Esophagus (tissue), 2 donors: ENCODE results near the gene PALM. TPM values are rescaled to one million over a fixed set of nuclear protein-coding genes. Genes with fewer than 3 reads are reported as not detected.
"Not testable (repeated sequence)": the region's sequence is repeated elsewhere in the genome, so short reads cannot be mapped to it uniquely, and the experiment has no call there.

ENCODE experiments used
- H3K27ac ChIP-seq, 2 donors: one replicate each; pipeline ENCODE4 v1.5.1; 2013; ENCODE audit warnings: low read depth in 2 of 2, mild to moderate bottlenecking in 2 of 2, inconsistent platforms in 1 of 2, low read length in 1 of 2, moderate library complexity in 1 of 2
- H3K27me3 ChIP-seq, 2 donors: one replicate each; pipeline ENCODE4 v1.6.1; 2013; ENCODE audit warnings: low read length in 2 of 2, control low read depth in 1 of 2, mild to moderate bottlenecking in 1 of 2; ENCODE audit not compliant: insufficient read depth in 2 of 2, control insufficient read depth in 1 of 2
- H3K36me3 ChIP-seq, 2 donors: one replicate each; pipeline ENCODE4 v1.6.1; 2013; ENCODE audit warnings: low read length in 1 of 2; ENCODE audit not compliant: control insufficient read depth in 2 of 2, insufficient read depth in 2 of 2
- H3K4me1 ChIP-seq, 2 donors: one replicate each; pipeline ENCODE4 v1.6.1; 2013; ENCODE audit warnings: low read length in 1 of 2; ENCODE audit not compliant: control insufficient read depth in 2 of 2, insufficient read depth in 2 of 2
- H3K4me3 ChIP-seq, 2 donors: one replicate each; pipeline ENCODE4 v1.5.1; 2013; ENCODE audit warnings: low read length in 2 of 2, mild to moderate bottlenecking in 2 of 2, low read depth in 1 of 2, moderate library complexity in 1 of 2
- H3K9me3 ChIP-seq, 2 donors: one replicate each; pipeline ENCODE4 v1.6.1; 2013; ENCODE audit warnings: mild to moderate bottlenecking in 2 of 2, low read depth in 1 of 2, low read length in 1 of 2, moderate library complexity in 1 of 2; ENCODE audit not compliant: control insufficient read depth in 2 of 2, insufficient read depth in 1 of 2
- WGBS, 2 donors: extraction: QIAGEN DNeasy Blood & Tissue Kit; methylation state at CpG; one replicate each; pipeline ENCODE4 v1.1.7; 2013; 5-methylcytosine and 5-hydroxymethylcytosine counted together
- polyA plus RNA-seq, 2 donors: library from polyadenylated mRNA; stranded (reverse); fragments of 200-250 nt; gene quantifications; one replicate each; pipeline ENCODE4 v1.2.3, GENCODE V29; 2013
- donor health status: healthy with polysubstance abuse.
- donor health status: Bipolar disorder and iron deficiency.

PALM gene
- polyA plus RNA-seq, 2 donors = 4.8 to 7.6 TPM

DNA sequence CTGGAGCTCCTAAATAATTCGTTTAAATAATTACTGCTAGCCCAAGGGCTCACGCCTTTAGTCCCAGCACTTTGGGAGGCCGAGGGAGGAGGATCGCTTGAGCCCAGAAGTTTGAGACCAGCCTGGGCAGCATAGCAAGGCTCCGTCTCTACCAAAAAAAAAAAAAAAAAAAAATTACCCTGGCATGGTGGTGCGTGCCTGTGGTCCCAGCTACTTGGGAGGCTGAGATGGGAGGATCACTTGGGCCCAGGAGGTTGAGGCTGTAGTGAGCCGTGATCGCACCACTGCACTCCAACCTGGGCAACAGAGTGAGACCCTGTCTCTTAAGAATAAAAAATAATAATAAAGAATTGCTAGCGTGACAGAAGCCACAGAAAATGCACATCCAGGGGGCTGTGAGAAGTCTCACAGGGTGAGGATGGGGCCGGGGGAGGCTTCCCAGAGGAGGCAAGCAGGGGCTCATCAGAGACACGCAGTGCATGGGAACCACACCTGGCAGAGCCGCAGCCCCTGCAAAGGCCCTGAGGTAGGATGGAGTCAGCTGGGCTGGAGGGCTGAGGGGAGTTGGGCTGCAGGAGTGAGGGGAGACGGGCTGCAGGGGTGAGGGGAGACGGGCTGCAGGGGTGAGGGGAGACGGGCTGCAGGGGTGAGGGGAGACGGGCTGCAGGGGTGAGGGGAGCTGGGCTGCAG lies 32.2 kb downstream of the PALM start:
- not testable (repeated sequence) for H3K9me3 ChIP-seq, H3K27me3 ChIP-seq, H3K4me3 ChIP-seq, H3K27ac ChIP-seq, H3K4me1 ChIP-seq, H3K36me3 ChIP-seq
- WGBS, 2 donors = 80 to 83% methylated on average over 14 to 16 of the region's 16 CpGs

DNA sequence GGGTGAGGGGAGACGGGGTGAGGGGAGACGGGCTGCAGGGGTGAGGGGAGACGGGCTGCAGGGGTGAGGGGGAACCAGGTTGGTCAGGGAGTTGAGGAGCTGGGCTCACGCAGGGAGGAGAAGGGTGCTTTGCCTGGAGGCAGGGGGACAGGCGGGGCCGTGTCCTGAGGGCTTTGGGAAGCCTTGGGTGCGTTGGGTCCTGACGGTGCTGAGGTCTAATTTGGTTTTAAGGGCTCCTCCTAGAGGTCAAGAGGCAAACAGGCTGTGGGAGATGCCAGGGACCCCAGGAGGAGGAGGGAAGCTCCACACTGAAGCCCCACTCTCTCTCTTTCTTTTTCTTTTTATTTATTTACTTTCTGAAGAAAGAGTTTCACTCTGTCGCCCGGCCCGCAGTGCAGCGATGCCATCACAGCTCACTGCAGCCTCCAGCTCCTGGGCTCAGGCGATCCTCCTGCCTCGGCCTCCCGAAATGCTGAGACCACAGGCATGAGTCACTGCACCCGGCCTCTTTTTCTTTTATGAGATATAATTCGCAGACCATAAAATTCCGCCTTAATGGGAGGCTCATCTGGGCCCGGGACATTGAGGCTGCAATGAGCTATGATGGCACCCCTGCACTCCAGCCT lies 32.9 kb downstream of the PALM start:
- 73 to 78% methylated on average over 16 to 17 of the region's 19 CpGs for WGBS, 2 donors
- Histone ChIP-seq H3K9me3 (no peaks in the 10 kb centered on the region), H3K4me1 (no peaks in the 10 kb centered on the region), H3K4me3 (no peak overlapping the region), H3K27ac (no peak overlapping the region), H3K36me3 (no peaks in the 10 kb centered on the region), H3K27me3 (no peaks in the 10 kb centered on the region)

DNA sequence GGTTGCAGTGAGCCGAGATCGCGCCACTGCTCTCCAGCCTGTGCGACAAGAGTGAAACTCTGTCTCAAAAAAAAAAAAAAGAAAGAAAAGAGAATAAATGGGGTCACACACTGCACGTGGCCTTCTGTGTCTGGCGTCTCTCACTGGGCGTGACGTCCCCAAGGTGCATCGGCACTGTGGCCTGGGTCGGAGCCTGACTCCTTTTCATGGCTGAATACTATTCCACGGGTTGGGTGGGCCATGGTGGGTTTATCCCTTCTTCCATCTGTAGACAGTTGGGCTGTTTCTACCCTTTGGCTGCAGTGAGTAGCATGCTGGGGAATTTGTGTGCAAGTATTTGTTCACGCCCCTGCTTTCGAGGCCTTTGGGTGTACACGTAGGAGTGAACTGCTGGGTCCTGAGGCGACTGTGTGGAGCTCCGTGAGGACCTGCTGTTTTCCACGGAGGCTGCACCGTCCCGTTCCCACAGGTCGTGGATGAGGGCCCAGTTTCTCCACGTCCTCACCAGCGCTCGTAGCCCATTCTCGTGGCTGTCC lies 33.9 kb downstream of the PALM start:
- WGBS, 2 donors = 91 to 94% methylated on average over 24 of the region's 24 CpGs
- Histone ChIP-seq H3K36me3 (no peaks in the 10 kb centered on the region), H3K4me3 (no peak overlapping the region), H3K4me1 (no peaks in the 10 kb centered on the region), H3K27ac (no peak overlapping the region), H3K27me3 (no peaks in the 10 kb centered on the region), H3K9me3 (peaks cover 2 to 3% of the 10 kb centered on the region in 2 donors)

DNA sequence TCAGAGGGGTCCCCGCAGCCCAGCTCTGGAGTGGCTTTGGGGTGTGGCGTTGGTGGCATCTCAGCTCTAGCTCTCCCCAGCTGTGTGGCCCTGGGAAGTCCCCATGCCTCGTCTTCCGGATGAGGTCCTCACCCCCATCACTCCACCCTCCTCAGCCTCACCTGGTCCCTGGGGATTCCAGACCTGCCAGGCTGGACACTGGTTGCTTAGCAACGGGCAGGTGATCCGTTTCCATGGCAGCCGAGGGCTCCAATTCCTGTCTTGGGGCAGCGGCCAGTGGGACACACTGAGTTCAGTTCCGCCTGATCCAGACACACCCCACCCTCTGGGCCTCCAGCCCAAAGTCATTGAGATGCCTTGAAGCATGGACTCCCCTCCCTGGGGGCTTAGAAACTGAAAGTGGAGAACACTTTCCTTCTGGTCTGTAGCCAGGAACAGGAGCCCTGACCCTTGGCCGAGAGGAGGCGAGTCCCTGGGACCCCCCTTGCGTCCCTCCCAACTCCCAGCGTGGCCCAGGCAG lies 34.5 kb downstream of the PALM start:
- Histone ChIP-seq H3K4me3 (no peak overlapping the region), H3K36me3 (no peaks in the 10 kb centered on the region), H3K4me1 (no peaks in the 10 kb centered on the region), H3K27me3 (no peaks in the 10 kb centered on the region), H3K9me3 (peaks cover 4 to 6% of the 10 kb centered on the region in 2 donors), H3K27ac (no peak overlapping the region)
- WGBS, 2 donors = 48 to 59% methylated on average over 13 of the region's 13 CpGs

DNA sequence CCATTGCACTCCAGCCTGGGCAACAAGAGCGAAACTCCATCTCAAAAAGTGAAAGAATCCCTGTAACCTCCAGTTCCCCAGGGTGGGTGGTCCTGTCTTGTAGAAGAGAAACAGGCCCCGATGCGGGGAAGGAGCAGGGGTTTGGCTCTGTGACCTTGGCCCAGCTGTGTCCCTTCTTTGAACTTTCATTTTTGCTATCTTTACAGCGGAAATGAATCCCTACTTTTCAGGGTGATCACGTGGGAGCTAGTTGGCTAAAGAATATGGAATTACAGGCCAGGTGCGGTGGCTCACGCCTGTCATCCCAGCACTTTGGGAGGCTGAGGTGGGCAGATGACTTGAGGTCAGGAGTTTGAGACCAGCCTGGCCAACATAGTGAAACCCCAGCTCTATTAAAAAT lies 36.4 kb downstream of the PALM start:
- H3K4me1 ChIP-seq, H3K4me3 ChIP-seq, H3K36me3 ChIP-seq, H3K9me3 ChIP-seq, H3K27me3 ChIP-seq, H3K27ac ChIP-seq: not testable (repeated sequence)
- whole genome bisulfite sequencing, 2 donors = 54 to 75% methylated on average over 7 of the region's 7 CpGs

DNA sequence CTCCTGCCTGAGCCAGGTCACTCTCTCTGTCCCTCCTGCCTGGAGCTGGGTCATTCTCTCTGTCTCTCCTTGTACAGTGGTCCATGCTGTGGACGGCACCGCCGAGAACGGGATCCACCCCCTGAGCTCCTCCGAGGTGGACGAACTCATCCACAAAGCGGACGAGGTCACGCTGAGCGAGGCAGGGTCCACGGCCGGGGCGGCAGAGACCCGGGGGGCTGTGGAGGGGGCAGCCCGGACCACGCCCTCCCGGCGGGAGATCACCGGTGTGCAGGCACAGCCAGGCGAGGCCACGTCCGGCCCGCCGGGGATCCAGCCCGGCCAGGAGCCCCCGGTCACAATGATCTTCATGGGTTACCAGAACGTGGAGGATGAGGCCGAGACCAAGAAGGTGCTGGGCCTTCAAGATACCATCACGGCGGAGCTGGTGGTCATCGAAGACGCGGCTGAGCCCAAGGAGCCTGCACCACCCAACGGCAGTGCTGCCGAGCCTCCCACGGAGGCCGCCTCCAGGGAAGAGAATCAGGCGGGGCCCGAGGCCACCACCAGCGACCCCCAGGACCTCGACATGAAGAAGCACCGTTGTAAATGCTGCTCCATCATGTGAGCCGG lies 37.6 kb downstream of the PALM start:
- WGBS, 2 donors = 94 to 97% methylated on average over 37 to 43 of the region's 43 CpGs
- H3K4me3 ChIP-seq = no peak overlapping the region
- H3K36me3 ChIP-seq = no peaks in the 10 kb centered on the region
- H3K4me1 ChIP-seq = peaks cover 0 to 2% of the 10 kb centered on the region in 2 donors
- H3K9me3 ChIP-seq = peaks cover 4 to 8% of the 10 kb centered on the region in 2 donors
- H3K27me3 ChIP-seq = no peaks in the 10 kb centered on the region
- H3K27ac ChIP-seq = no peak overlapping the region

DNA sequence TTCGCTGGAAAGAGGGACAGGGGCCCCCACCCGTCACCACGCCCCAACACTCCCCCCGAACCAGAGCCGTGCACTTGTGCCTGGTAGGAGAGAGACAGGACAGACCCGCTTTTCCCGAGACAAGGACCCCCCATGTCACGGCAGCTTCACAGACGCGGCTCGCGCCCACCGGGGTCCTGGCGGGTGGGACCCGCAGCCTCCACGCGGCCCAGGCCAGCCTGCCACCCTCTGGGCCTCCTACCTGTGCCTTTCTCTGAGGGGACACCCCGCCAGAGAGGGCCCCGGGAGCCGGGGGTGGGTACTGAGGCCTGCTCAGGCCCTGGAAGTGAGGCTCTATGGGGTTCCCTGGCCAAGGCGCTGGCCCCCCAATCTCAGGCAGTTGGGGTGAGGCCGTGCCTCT lies 38.2 kb downstream of the PALM start:
- Histone ChIP-seq H3K9me3 (peaks cover 4 to 8% of the 10 kb centered on the region in 2 donors), H3K36me3 (no peaks in the 10 kb centered on the region), H3K4me1 (peaks cover 0 to 5% of the 10 kb centered on the region in 2 donors), H3K27me3 (no peaks in the 10 kb centered on the region), H3K27ac (no peak overlapping the region), H3K4me3 (no peak overlapping the region)
- WGBS, 2 donors = 95 to 97% methylated on average over 22 of the region's 22 CpGs

DNA sequence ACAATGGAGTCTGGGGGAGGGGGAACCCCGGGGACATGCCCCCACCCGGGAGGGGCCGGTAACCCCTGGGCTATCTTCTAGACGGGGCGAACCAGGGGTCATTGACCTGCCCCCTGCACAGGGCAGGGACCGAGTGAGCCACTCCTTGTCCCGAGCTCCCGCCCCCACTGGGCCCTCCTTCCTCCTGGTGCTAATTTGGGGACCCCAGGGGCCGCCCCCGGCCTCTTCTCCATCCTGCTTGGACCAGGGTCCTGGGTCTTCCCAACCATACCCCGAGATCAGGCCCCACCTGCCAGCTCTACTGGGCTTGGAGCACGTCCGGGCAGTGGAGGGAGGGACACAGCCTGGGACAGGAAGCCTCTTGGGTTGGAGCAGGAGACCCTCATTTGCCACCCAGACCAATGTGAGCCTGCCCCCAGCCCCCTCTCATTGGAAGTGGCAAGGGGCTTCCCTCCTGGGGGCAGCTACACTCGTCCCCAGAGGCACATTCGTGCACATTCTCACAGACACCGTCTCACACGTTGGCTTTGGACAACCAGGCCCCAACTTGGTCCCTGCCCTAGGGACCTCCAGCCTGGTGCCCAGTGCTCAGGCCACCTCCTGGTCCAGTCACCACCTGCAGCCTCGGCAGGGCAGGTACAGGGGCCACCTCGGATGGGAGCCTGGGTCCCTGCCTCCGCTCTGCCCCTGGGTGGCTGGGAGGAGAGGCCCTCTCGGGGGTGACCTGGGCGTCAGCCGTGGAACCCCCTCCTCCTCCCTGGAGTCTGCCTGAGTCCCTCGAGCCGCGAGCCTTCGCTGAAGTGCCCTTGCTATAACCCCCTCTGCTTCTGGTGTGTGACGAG lies 38.9 kb downstream of the PALM start:
- Histone ChIP-seq H3K36me3 (no peaks in the 10 kb centered on the region), H3K9me3 (peaks cover 4 to 8% of the 10 kb centered on the region in 2 donors), H3K4me3 (no peak overlapping the region), H3K4me1 (peaks cover 0 to 5% of the 10 kb centered on the region in 2 donors), H3K27me3 (no peaks in the 10 kb centered on the region), H3K27ac (no peak overlapping the region)
- WGBS, 2 donors = 91 to 94% methylated on average over 28 of the region's 28 CpGs

DNA sequence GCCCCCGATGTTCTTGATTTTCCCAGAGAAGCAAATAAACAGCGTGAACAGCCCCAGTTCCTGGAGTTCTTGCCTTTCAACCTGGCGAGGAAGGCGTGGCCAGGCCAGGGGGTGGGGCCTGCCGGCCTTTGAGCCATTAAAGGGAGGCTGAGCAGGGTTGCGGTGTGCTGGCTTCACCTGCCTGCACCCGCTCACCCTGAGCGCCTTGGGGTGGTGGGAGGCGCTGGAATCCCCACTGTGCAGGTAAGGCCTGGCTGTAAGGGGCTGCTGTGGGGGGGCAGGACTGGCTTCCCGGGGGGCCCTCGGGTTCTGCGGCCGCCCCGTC lies 39.5 kb downstream of the PALM start:
- 75 to 80% methylated on average over 14 of the region's 14 CpGs for WGBS, 2 donors
- H3K4me1 ChIP-seq = peaks cover 0 to 5% of the 10 kb centered on the region in 2 donors
- no peaks in the 10 kb centered on the region for H3K27me3 ChIP-seq
- no peak overlapping the region for H3K4me3 ChIP-seq
- peaks cover 4 to 8% of the 10 kb centered on the region in 2 donors for H3K9me3 ChIP-seq
- no peak overlapping the region for H3K27ac ChIP-seq
- no peaks in the 10 kb centered on the region for H3K36me3 ChIP-seq
